Neural cell (in vitro differentiated cells): ENCODE results near the gene TDP1.

Source experiments
- EZH2 ChIP-seq: fragments of 200-600, 300-800 bp; shearing (Covaris generic), sonication (generic); IDR thresholded peaks from 2 replicates; pipeline ENCODE4 v1.6.1; 2014; ENCODE audit warnings: antibody characterized with exemption, low read length, borderline replicate concordance, mild to moderate bottlenecking; ENCODE audit not compliant: insufficient read depth, poor library complexity, severe bottlenecking
- POLR2AphosphoS5 ChIP-seq: IDR thresholded peaks from 2 replicates; pipeline ENCODE4 v1.6.1; 2012
- RAD21 ChIP-seq: fragments of 450-650 bp; conservative IDR thresholded peaks from 2 replicates; pipeline ENCODE4 v1.6.1; 2014; ENCODE audit warnings: antibody characterized with exemption, mild to moderate bottlenecking, moderate library complexity
- SMC3 ChIP-seq: fragments of 450-650 bp; conservative IDR thresholded peaks from 2 replicates; pipeline ENCODE4 v1.6.1; 2014; ENCODE audit warnings: antibody characterized with exemption, mild to moderate bottlenecking, moderate library complexity; ENCODE audit not compliant: poor library complexity
- TAF1 ChIP-seq: IDR thresholded peaks from 2 replicates; pipeline ENCODE4 v1.6.1; 2012; ENCODE audit warnings: low read depth
- TF ChIP-seq, protein P1 (sequence below): fragments of 450-650 bp; IDR thresholded peaks from 2 replicates; pipeline ENCODE4 v1.5.1; 2014; ENCODE audit warnings: antibody characterized with exemption, mild to moderate bottlenecking, moderate library complexity; ENCODE audit not compliant: poor library complexity, severe bottlenecking
- TF ChIP-seq, protein P2 (sequence below): IDR thresholded peaks from 2 replicates; pipeline ENCODE4 v1.6.1; 2012; ENCODE audit warnings: borderline replicate concordance

DNA sequence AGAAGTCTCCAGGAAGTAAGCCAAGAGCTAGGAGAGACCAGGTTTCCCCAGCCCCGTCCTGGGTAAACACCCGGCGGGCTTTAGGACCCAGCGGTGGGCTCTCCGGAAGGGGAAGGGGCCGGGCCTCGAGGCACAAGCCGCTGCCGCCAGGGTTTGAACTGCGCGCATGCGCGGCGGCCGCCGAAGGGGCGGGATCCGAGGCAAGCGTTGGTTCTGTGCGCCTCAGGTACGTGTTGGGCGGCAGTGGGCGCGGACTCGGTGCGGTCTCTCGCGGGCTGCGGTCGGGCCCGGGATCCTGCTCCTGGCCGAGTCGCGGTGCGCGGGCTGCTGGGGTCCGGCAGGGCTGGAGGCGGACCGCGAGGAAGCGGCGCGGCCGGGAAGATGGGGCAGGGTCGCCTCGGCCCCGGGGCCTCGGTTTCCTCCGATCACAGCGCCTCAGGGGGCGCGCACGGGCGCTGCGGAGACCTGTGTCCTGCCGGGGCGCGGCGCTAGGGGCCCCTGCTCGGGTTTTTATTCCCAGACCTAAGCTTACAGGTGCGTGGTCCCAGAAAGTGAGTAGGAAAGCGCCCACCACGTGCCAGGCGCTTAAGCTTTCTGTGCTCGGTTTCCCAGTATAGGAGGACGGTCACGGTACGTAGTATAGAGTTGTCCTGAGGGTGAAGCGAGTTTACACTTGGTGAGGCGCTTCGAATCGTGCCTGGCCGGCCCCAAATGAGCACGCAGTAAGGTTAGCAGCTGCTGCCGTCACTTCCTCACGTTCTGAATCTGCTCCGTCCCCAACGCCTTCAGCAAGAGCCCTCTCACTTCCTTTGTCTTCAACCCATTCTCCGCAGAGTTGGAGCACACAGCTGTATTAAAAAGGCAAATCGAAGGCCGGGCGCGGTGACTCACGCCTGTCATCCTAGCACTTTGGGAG is at the start of gene TDP1:
- TF ChIP-seq, protein P1, sequence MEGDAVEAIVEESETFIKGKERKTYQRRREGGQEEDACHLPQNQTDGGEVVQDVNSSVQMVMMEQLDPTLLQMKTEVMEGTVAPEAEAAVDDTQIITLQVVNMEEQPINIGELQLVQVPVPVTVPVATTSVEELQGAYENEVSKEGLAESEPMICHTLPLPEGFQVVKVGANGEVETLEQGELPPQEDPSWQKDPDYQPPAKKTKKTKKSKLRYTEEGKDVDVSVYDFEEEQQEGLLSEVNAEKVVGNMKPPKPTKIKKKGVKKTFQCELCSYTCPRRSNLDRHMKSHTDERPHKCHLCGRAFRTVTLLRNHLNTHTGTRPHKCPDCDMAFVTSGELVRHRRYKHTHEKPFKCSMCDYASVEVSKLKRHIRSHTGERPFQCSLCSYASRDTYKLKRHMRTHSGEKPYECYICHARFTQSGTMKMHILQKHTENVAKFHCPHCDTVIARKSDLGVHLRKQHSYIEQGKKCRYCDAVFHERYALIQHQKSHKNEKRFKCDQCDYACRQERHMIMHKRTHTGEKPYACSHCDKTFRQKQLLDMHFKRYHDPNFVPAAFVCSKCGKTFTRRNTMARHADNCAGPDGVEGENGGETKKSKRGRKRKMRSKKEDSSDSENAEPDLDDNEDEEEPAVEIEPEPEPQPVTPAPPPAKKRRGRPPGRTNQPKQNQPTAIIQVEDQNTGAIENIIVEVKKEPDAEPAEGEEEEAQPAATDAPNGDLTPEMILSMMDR = peak; percentile 66
- TF ChIP-seq TAF1 (no peak), RAD21 (peak; percentile 49), EZH2 (no peak), POLR2AphosphoS5 (peak; percentile 97), SMC3 (peak; percentile 62)
- TF ChIP-seq, protein P2, sequence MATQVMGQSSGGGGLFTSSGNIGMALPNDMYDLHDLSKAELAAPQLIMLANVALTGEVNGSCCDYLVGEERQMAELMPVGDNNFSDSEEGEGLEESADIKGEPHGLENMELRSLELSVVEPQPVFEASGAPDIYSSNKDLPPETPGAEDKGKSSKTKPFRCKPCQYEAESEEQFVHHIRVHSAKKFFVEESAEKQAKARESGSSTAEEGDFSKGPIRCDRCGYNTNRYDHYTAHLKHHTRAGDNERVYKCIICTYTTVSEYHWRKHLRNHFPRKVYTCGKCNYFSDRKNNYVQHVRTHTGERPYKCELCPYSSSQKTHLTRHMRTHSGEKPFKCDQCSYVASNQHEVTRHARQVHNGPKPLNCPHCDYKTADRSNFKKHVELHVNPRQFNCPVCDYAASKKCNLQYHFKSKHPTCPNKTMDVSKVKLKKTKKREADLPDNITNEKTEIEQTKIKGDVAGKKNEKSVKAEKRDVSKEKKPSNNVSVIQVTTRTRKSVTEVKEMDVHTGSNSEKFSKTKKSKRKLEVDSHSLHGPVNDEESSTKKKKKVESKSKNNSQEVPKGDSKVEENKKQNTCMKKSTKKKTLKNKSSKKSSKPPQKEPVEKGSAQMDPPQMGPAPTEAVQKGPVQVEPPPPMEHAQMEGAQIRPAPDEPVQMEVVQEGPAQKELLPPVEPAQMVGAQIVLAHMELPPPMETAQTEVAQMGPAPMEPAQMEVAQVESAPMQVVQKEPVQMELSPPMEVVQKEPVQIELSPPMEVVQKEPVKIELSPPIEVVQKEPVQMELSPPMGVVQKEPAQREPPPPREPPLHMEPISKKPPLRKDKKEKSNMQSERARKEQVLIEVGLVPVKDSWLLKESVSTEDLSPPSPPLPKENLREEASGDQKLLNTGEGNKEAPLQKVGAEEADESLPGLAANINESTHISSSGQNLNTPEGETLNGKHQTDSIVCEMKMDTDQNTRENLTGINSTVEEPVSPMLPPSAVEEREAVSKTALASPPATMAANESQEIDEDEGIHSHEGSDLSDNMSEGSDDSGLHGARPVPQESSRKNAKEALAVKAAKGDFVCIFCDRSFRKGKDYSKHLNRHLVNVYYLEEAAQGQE = peak; percentile 5
